Measurements from ENCODE around the gene ANAPC7.
"Not testable (repeated sequence)": the region's sequence is repeated elsewhere in the genome, so short reads cannot be mapped to it uniquely, and the experiment has no call there.

ANAPC7 gene

DNA sequence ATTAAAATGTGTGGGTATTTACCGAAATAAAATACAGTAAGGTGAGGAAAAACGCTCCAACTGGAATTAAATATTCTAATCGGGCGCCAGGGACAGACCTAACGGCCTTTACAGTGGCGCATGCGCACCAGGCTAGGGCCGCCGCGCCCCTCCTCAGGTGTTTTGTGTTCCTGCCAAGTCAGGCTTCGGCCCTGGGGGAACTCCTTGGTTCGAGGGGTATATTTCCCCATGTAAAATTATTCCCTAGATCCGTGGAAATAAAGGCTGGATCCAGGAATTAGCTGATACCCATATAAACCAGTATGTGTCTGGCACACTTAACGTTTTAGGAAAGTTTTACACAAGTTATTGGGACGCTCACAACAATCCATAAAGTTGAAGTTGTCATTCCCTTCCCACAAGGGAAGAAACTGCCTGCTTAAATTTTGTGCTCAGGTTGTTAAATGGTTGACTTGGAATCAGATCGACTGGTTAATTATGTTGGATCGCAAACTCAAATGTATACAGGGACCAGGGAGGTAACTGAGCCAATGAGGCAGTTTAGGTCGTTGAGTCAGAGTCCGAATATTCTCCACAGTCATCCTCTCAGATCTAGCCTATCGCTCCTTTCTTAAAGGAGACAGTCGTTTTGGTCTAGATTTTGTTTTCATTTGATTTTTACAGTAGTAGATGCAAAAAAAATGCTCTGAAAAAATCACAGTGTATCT lies 621 bp upstream of the ANAPC7 start:
- DNase-seq (ENCODE audit: extremely low spot score), result peak; percentile 83
- TF ChIP-seq, protein P1, sequence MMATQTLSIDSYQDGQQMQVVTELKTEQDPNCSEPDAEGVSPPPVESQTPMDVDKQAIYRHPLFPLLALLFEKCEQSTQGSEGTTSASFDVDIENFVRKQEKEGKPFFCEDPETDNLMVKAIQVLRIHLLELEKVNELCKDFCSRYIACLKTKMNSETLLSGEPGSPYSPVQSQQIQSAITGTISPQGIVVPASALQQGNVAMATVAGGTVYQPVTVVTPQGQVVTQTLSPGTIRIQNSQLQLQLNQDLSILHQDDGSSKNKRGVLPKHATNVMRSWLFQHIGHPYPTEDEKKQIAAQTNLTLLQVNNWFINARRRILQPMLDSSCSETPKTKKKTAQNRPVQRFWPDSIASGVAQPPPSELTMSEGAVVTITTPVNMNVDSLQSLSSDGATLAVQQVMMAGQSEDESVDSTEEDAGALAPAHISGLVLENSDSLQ (IDR thresholded peaks at IDR 0.05), result no peak
- TF ChIP-seq L3MBTL2 (conservative IDR thresholded peaks at IDR 0.05), result peak; percentile 30; the same call in 1 of the 2 replicates
- TF ChIP-seq ELF4 (IDR thresholded peaks at IDR 0.05), result 0 out of 2 replicates have a peak, but pooled peaks have one; percentile 9
- POLR2A ChIA-PET, result interaction anchor here (0.8 to 2.1 kb wide), 4 partner anchors 9 to 64 kb away, joined by 3 to 12 read pairs (median 4); partner anchors contain the start of genes FAM216A and GPN3
- CTCF ChIA-PET, result no interaction called here

DNA sequence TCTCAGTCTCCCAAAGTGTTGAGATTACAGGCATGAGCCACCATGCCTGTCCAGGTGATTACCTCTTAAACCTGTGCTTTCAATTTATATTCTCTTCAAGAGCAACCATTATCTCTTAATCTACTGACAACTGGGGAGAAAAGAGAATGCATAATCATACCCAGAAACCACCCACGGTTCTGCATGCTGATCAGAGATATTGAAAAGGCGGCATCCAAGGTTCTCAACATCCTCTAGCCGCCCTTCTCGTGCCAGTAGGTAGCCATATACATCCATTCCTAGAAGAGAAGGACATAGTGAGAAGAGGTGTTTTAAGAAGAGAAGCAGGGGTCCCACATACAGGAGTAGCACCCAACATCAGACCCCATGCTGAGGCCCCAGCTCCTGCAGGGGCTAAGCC lies 20.8 kb downstream of the ANAPC7 start:
- no peak for TF ChIP-seq L3MBTL2 (conservative IDR thresholded peaks at IDR 0.05)
- no peak for TF ChIP-seq SUZ12 (IDR thresholded peaks at IDR 0.05)
- TF ChIP-seq CTBP1 (IDR thresholded peaks at IDR 0.05; ENCODE audit: borderline replicate concordance), result no peak
- no peak for TF ChIP-seq ZNF384 (IDR thresholded peaks at IDR 0.05)
- ChIA-PET POLR2A (no interaction called here), CTCF (no interaction called here)
- DNase-seq (ENCODE audit: extremely low spot score), result no peak

DNA sequence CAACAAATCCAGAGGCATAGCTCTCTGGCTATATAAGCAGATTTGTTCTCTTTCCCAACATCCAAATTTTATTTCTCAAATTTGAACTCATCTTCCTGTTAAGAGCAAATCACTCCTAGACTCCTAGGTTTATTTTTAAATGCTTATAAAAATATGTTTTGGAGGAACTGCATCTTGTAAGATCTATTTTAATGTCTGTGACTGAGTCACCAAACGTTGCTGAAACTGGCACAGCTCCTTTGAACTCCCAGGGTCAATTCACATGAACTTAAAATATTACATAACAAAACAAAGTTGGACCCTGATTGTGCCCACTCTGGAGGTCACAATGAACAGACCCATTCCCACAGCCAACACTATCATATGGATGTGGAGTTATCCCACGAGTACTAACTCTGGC lies 23.9 kb downstream of the ANAPC7 start:
- no peak for DNase-seq (ENCODE audit: extremely low spot score)
- TF ChIP-seq LEF1 (IDR thresholded peaks at IDR 0.05; ENCODE audit: borderline replicate concordance), result no peak
- no peak for TF ChIP-seq SP1 (IDR thresholded peaks at IDR 0.05)
- TF ChIP-seq ARNT (IDR thresholded peaks at IDR 0.05), result no peak
- no peak for TF ChIP-seq FOXA1 (IDR thresholded peaks at IDR 0.05)
- TF ChIP-seq FOXK2 (IDR thresholded peaks at IDR 0.05), result no peak
- no peak for TF ChIP-seq SUZ12 (IDR thresholded peaks at IDR 0.05)
- TF ChIP-seq NFRKB (IDR thresholded peaks at IDR 0.05), result no peak
- no peak for TF ChIP-seq ELF4 (IDR thresholded peaks at IDR 0.05)
- TF ChIP-seq TARDBP (IDR thresholded peaks at IDR 0.05), result no peak
- no peak for TF ChIP-seq FOXM1 (IDR thresholded peaks at IDR 0.05; ENCODE audit: borderline replicate concordance)
- no peak for TF ChIP-seq L3MBTL2 (conservative IDR thresholded peaks at IDR 0.05)
- ChIA-PET POLR2A (interaction anchor here (0.7 to 0.8 kb wide), 2 partner anchors 11 to 31 kb away, joined by 3 read pairs; no protein-coding TSS in a partner anchor), CTCF (no interaction called here)

- no peak for DNase-seq (ENCODE audit: extremely low spot score)
- CTCF ChIA-PET, result no interaction called here
- POLR2A ChIA-PET, result interaction anchor here (0.7 to 0.8 kb wide), 2 partner anchors 11 to 30 kb away, joined by 3 read pairs; no protein-coding TSS in a partner anchor
- no peak for TF ChIP-seq FOXA1 (IDR thresholded peaks at IDR 0.05)
- TF ChIP-seq FOXM1 (IDR thresholded peaks at IDR 0.05; ENCODE audit: borderline replicate concordance), result no peak
- TF ChIP-seq TARDBP (IDR thresholded peaks at IDR 0.05), result no peak
- no peak for TF ChIP-seq SP1 (IDR thresholded peaks at IDR 0.05)
- TF ChIP-seq L3MBTL2 (conservative IDR thresholded peaks at IDR 0.05), result no peak
- no peak for TF ChIP-seq BHLHE40 (IDR thresholded peaks at IDR 0.05; ENCODE audit: borderline replicate concordance)
- TF ChIP-seq LEF1 (IDR thresholded peaks at IDR 0.05; ENCODE audit: borderline replicate concordance), result no peak
- no peak for TF ChIP-seq SUZ12 (IDR thresholded peaks at IDR 0.05)
- TF ChIP-seq ZNF384 (IDR thresholded peaks at IDR 0.05), result no peak
- TF ChIP-seq NFRKB (IDR thresholded peaks at IDR 0.05), result no peak
- TF ChIP-seq FOXK2 (IDR thresholded peaks at IDR 0.05), result no peak
- no peak for TF ChIP-seq HDGF (IDR thresholded peaks at IDR 0.05; ENCODE audit: borderline replicate concordance)
- TF ChIP-seq, protein P1 (IDR thresholded peaks at IDR 0.05), result no peak
- TF ChIP-seq CTBP1 (IDR thresholded peaks at IDR 0.05; ENCODE audit: borderline replicate concordance), result no peak
- TF ChIP-seq ELF4 (IDR thresholded peaks at IDR 0.05), result no peak
- no peak for TF ChIP-seq ARNT (IDR thresholded peaks at IDR 0.05)
Measured at GRCh38 chr12:110379197-110379596, 24.3 kb downstream of the ANAPC7 start.

DNA sequence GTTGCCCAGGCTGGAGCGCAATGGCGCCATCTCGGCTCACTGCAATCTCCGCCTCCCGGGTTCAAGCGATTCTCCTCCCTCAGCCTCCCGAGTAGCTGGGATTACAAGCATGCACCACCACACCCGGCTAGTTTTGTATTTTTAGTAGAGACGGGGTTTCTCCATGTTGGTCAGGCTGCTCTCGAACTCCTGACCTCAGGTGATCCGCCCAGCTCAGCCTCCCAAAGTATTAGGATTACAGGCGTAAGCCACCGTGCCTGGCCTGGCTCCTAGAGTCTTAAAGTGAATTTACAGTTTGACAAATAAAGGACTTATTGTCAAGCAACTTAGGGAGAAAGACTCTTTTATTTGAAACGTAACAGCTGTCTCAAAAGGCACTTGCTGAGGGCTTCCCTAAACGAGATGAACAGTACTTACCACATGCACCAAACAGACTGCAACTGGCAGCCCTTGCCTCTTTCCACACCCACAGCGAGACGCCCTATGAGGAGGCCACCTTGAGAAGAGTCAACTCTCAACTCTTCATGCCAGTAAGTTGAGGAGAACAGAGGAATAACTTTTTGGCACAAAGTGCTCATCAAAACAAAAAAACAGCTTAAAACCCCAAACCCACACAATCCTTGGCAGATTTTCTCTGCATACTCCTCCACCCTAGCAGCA lies 25.2 kb downstream of the ANAPC7 start:
- CTCF ChIA-PET; DNase-seq (ENCODE audit: extremely low spot score); POLR2A ChIA-PET: not testable (repeated sequence)

- CTCF ChIA-PET, result no interaction called here
- POLR2A ChIA-PET, result interaction anchor here (1.5 kb wide), 1 partner anchor 12 kb away, joined by 3 read pairs; no protein-coding TSS in a partner anchor
- no peak for DNase-seq (ENCODE audit: extremely low spot score)
- no peak for TF ChIP-seq SUZ12 (IDR thresholded peaks at IDR 0.05)
- TF ChIP-seq L3MBTL2 (conservative IDR thresholded peaks at IDR 0.05), result no peak
- TF ChIP-seq, protein P1 (IDR thresholded peaks at IDR 0.05), result no peak
- no peak for TF ChIP-seq HDGF (IDR thresholded peaks at IDR 0.05; ENCODE audit: borderline replicate concordance)
- TF ChIP-seq TARDBP (IDR thresholded peaks at IDR 0.05), result no peak
Measured at GRCh38 chr12:110373962-110374611, 29.4 kb downstream of the ANAPC7 start.

Measured in HEK293T (cell line).